Measurements from ENCODE around the gene JAKMIP1. TPM values are rescaled to one million over a fixed set of nuclear protein-coding genes. Genes with fewer than 3 reads are reported as not detected.

JAKMIP1 gene
- polyA plus RNA-seq, 1 donor from 2014 or later = 15.3 TPM

- peak overlapping the region; percentile 36 for H3K9ac ChIP-seq (ENCODE audit: low read length)
- TF ChIP-seq POLR2AphosphoS5 (IDR thresholded peaks at IDR 0.05) = peak; percentile 64
- TF ChIP-seq CTCF (IDR thresholded peaks at IDR 0.05; ENCODE audit: poor library complexity, severe bottlenecking) = no peak
- peak; percentile 24 for TF ChIP-seq EP300 (conservative IDR thresholded peaks at IDR 0.05; ENCODE audit: poor library complexity, severe bottlenecking)
- TF ChIP-seq REST (IDR thresholded peaks at IDR 0.05; ENCODE audit: borderline replicate concordance) = no peak
Measured at GRCh38 chr4:6221301-6221850, 21.0 kb upstream of the JAKMIP1 start.

GRCh38 chr4:6217716-6218381 is 17.5 kb upstream of the JAKMIP1 start:
- TF ChIP-seq MXI1 (conservative IDR thresholded peaks at IDR 0.05; ENCODE audit: poor library complexity, severe bottlenecking) = no peak
- TF ChIP-seq EP300 (conservative IDR thresholded peaks at IDR 0.05; ENCODE audit: poor library complexity, severe bottlenecking) = no peak
- TF ChIP-seq RAD21 (conservative IDR thresholded peaks at IDR 0.05) = no peak
- TF ChIP-seq EZH2 (IDR thresholded peaks at IDR 0.05; ENCODE audit: borderline replicate concordance, insufficient read depth, low read length, poor library complexity, severe bottlenecking) = no peak
- no peak for TF ChIP-seq SMC3 (conservative IDR thresholded peaks at IDR 0.05; ENCODE audit: poor library complexity)
- TF ChIP-seq POLR2AphosphoS5 (IDR thresholded peaks at IDR 0.05) = no peak
- TF ChIP-seq TAF1 (IDR thresholded peaks at IDR 0.05; ENCODE audit: low read depth) = no peak
- TF ChIP-seq REST (IDR thresholded peaks at IDR 0.05; ENCODE audit: borderline replicate concordance) = no peak
- TF ChIP-seq CTCF (IDR thresholded peaks at IDR 0.05; ENCODE audit: poor library complexity, severe bottlenecking) = no peak
- H3K27ac ChIP-seq (ENCODE audit: low read length) = no peak overlapping the region
- H3K4me3 ChIP-seq (ENCODE audit: low read length) = no peak overlapping the region
- H4K20me1 ChIP-seq (ENCODE audit: insufficient read depth) = no peaks in the 10 kb centered on the region
- no peaks in the 10 kb centered on the region for H3K27me3 ChIP-seq (ENCODE audit: insufficient read depth, low read depth, low read length)
- no peak overlapping the region for H3K9ac ChIP-seq (ENCODE audit: low read length)
- no peaks in the 10 kb centered on the region for H3F3A ChIP-seq (ENCODE audit: insufficient read depth, low read length, poor library complexity, severe bottlenecking)
- no peaks in the 10 kb centered on the region for H3K9me3 ChIP-seq (ENCODE audit: low read length)
- H3K9me2 ChIP-seq (ENCODE audit: insufficient read depth, low read length) = no peaks in the 10 kb centered on the region
- H2AFZ ChIP-seq (ENCODE audit: low read depth, low read length) = no peak overlapping the region
- no peaks in the 10 kb centered on the region for H3K79me2 ChIP-seq (replicated peaks; ENCODE audit: insufficient read depth, low read length)
- no peak overlapping the region for H3K4me2 ChIP-seq (ENCODE audit: low read length)
- H3K36me3 ChIP-seq (ENCODE audit: insufficient read depth, low read length) = no peaks in the 10 kb centered on the region

More at GRCh38 chr4:6221301-6221850, 21.0 kb upstream of the JAKMIP1 start:
- Histone ChIP-seq H3K9me3 (ENCODE audit: low read length) (no peaks in the 10 kb centered on the region), H3K36me3 (ENCODE audit: insufficient read depth, low read length) (no peaks in the 10 kb centered on the region), H3K79me2 (replicated peaks; ENCODE audit: insufficient read depth, low read length) (no peaks in the 10 kb centered on the region), H4K20me1 (ENCODE audit: insufficient read depth) (no peaks in the 10 kb centered on the region), H3K27ac (ENCODE audit: low read length) (peak overlapping the region; percentile 40), H3K4me2 (ENCODE audit: low read length) (peak overlapping the region; percentile 54), H3K9me2 (ENCODE audit: insufficient read depth, low read length) (no peaks in the 10 kb centered on the region), H3F3A (ENCODE audit: insufficient read depth, low read length, poor library complexity, severe bottlenecking) (no peaks in the 10 kb centered on the region), H3K4me3 (ENCODE audit: low read length) (peak overlapping the region; percentile 64), H3K27me3 (ENCODE audit: insufficient read depth, low read depth, low read length) (no peaks in the 10 kb centered on the region), H2AFZ (ENCODE audit: low read depth, low read length) (no peak overlapping the region)

Measured in neural cell (in vitro differentiated cells).